IMR-90 (cell line): ENCODE results near the gene NDOR1. TPM values are rescaled to one million over a fixed set of nuclear protein-coding genes. Genes with fewer than 3 reads are reported as not detected.

Experiments
- ATAC-seq: fragments of 200-7000 bp; cut with Tn5 transposase; 2 replicates; pipeline ENCODE4 v1.9.1; 2020; ENCODE audit warnings: low read depth, mild to moderate bottlenecking, moderate library complexity
- BruUV-seq: library from RNA; stranded (reverse); fragments of 400-500 nt; replicated peaks from 2 replicates; lab custom pipeline; 2021; lab: Mats Ljungman, UMichigan
- CTCF ChIA-PET: fragments of 300-600 bp; formaldehyde crosslinking; extraction: SDS; loops from one replicate; lab custom pipeline; 2021; ENCODE audit warnings: antibody characterized with exemption; lab: Yijun Ruan, JAX
- POLR2A ChIA-PET: fragments of 300-600 bp; sonication (Branson Sonifier 250); formaldehyde crosslinking; loops from one replicate; lab custom pipeline; 2022; ENCODE audit warnings: antibody characterized with exemption; ENCODE audit not compliant: unreplicated experiment; lab: Charles Lee
- DNase-seq: peaks from one replicate; pipeline ENCODE4 v3.0.0; 2013
- H2AFZ ChIP-seq: replicated peaks from 2 replicates; pipeline ENCODE3; 2013; ENCODE audit warnings: low read length, mild to moderate bottlenecking; ENCODE audit not compliant: poor library complexity
- H2AK5ac ChIP-seq: 2 replicates; pipeline ENCODE4 v1.6.1; 2013; ENCODE audit warnings: low read depth, low read length, inconsistent platforms
- H2AK9ac ChIP-seq: replicated peaks from 2 replicates; pipeline ENCODE3; 2013; ENCODE audit warnings: mild to moderate bottlenecking, low read depth, low read length, moderate library complexity; ENCODE audit not compliant: poor library complexity
- H2BK120ac ChIP-seq: 2 replicates; pipeline ENCODE4 v1.6.1; 2013; ENCODE audit warnings: low read depth, low read length, inconsistent platforms
- H2BK15ac ChIP-seq: 3 replicates; pipeline ENCODE4 v1.6.1; 2013; ENCODE audit warnings: low read depth, low read length, inconsistent platforms
- H2BK20ac ChIP-seq: 2 replicates; pipeline ENCODE4 v1.6.1; 2013; ENCODE audit warnings: low read depth, mild to moderate bottlenecking, inconsistent platforms, low read length, moderate library complexity
- H2BK5ac ChIP-seq: 2 replicates; pipeline ENCODE4 v1.6.1; 2013; ENCODE audit warnings: mild to moderate bottlenecking, low read depth, low read length, inconsistent platforms; ENCODE audit not compliant: poor library complexity, severe bottlenecking
- H3K14ac ChIP-seq: replicated peaks from 2 replicates; pipeline ENCODE4 v1.6.1; 2013; ENCODE audit warnings: low read depth, low read length, inconsistent platforms
- H3K18ac ChIP-seq: 2 replicates; pipeline ENCODE4 v1.6.1; 2013; ENCODE audit warnings: low read depth, low read length, control low read depth
- H3K23ac ChIP-seq: 2 replicates; pipeline ENCODE4 v1.6.1; 2013; ENCODE audit warnings: low read depth, low read length, inconsistent platforms
- H3K27ac ChIP-seq: 2 replicates; pipeline ENCODE4 v1.5.1; 2013; ENCODE audit warnings: mild to moderate bottlenecking, control low read depth, low read length; ENCODE audit not compliant: insufficient read depth
- H3K27me3 ChIP-seq: 2 replicates; pipeline ENCODE4 v1.6.1; 2013; ENCODE audit warnings: low read length; ENCODE audit not compliant: control insufficient read depth, insufficient read depth
- H3K36me3 ChIP-seq: 2 replicates; pipeline ENCODE4 v1.6.1; 2013; ENCODE audit warnings: low read length, mixed read lengths; ENCODE audit not compliant: control insufficient read depth, insufficient read depth
- H3K4ac ChIP-seq: 2 replicates; pipeline ENCODE4 v1.6.1; 2013; ENCODE audit warnings: low read depth, low read length, inconsistent platforms
- H3K4me1 ChIP-seq: 2 replicates; pipeline ENCODE4 v1.6.1; 2013; ENCODE audit warnings: low read length, mixed read lengths; ENCODE audit not compliant: control insufficient read depth, insufficient read depth
- H3K4me2 ChIP-seq: 2 replicates; pipeline ENCODE4 v1.6.1; 2013; ENCODE audit warnings: low read depth, mild to moderate bottlenecking, control low read depth, low read length, moderate library complexity
- H3K4me3 ChIP-seq: 2 replicates; pipeline ENCODE4 v1.5.1; 2013; ENCODE audit warnings: low read depth, mild to moderate bottlenecking, control low read depth, low read length, moderate library complexity; ENCODE audit not compliant: insufficient read depth
- H3K56ac ChIP-seq: 2 replicates; pipeline ENCODE4 v1.6.1; 2013; ENCODE audit warnings: low read length, inconsistent platforms; ENCODE audit not compliant: insufficient read depth; ENCODE audit errors: extremely low read depth
- H3K79me1 ChIP-seq, 2 experiments: 2 replicates each; pipeline ENCODE4 v1.6.1; 2013; ENCODE audit warnings: low read length in 2 of 2, inconsistent platforms in 1 of 2, low read depth in 1 of 2
- H3K9ac ChIP-seq: 2 replicates; pipeline ENCODE4 v1.6.1; 2013; ENCODE audit warnings: low read depth, low read length, control low read depth
- H3K9me1 ChIP-seq: 2 replicates; pipeline ENCODE4 v1.6.1; 2013; ENCODE audit warnings: low read length, inconsistent platforms; ENCODE audit not compliant: insufficient read depth
- H3K9me3 ChIP-seq: 2 replicates; pipeline ENCODE4 v1.6.1; 2013; ENCODE audit warnings: low read length; ENCODE audit not compliant: control insufficient read depth, insufficient read depth
- H4K20me1 ChIP-seq: 2 replicates; pipeline ENCODE4 v1.6.1; 2013; ENCODE audit warnings: low read length, inconsistent platforms; ENCODE audit not compliant: insufficient read depth
- H4K5ac ChIP-seq: 2 replicates; pipeline ENCODE4 v1.6.1; 2013; ENCODE audit warnings: mild to moderate bottlenecking, low read depth, low read length, control low read depth
- H4K8ac ChIP-seq, 2 experiments: 2 replicates each; pipeline ENCODE4 v1.6.1; 2013; ENCODE audit warnings: low read depth in 2 of 2, low read length in 2 of 2, control low read depth in 1 of 2, inconsistent platforms in 1 of 2
- H4K91ac ChIP-seq: 2 replicates; pipeline ENCODE4 v1.6.1; 2013; ENCODE audit warnings: low read depth, low read length, inconsistent platforms; ENCODE audit not compliant: insufficient read depth
- CHD1 ChIP-seq: IDR thresholded peaks from 2 replicates; pipeline ENCODE4 v1.6.1; 2012; ENCODE audit warnings: low read depth, low read length, improper control_type of control experiment
- MAZ ChIP-seq: IDR thresholded peaks from 2 replicates; pipeline ENCODE4 v1.6.1; 2012; ENCODE audit warnings: low read depth, mild to moderate bottlenecking, low read length, improper control_type of control experiment, moderate library complexity, borderline replicate concordance
- NFE2L2 ChIP-seq: fragments of 150-350 bp; IDR thresholded peaks from 2 replicates; pipeline ENCODE4 v1.6.1; 2016; ENCODE audit warnings: low read depth, mild to moderate bottlenecking, low read length
- RAD21 ChIP-seq: IDR thresholded peaks from 2 replicates; pipeline ENCODE4 v1.6.1; 2012; ENCODE audit warnings: low read length, improper control_type of control experiment
- RCOR1 ChIP-seq: IDR thresholded peaks from 2 replicates; pipeline ENCODE4 v1.6.1; 2012; ENCODE audit warnings: mild to moderate bottlenecking, low read length, improper control_type of control experiment; ENCODE audit not compliant: insufficient replicate concordance
- SMC3 ChIP-seq: fragments of 150-350 bp; IDR thresholded peaks from 2 replicates; pipeline ENCODE4 v1.6.1; 2016; ENCODE audit warnings: low read depth, mild to moderate bottlenecking, antibody characterized with exemption, low read length, moderate library complexity
- WGBS, 2 experiments: methylation state at CpG; one replicate each; pipeline versions ENCODE4 v1.1.5 to v1.1.7; 2013; ENCODE audit warnings: missing lambda C conversion rate in 2 of 2; ENCODE audit not compliant: insufficient read length in 1 of 2; ENCODE audit errors: extremely low coverage in 2 of 2; 5-methylcytosine and 5-hydroxymethylcytosine counted together
- dilution Hi-C: fragments of 300-500 bp; cut with HindIII; formaldehyde crosslinking; loops from one replicate; pipeline ENCODE4 v1.14.3; 2018; ENCODE audit warnings: low sequenced_read_pairs; ENCODE audit not compliant: unreplicated experiment
- in situ Hi-C: fragments of 300-500 bp; cut with MboI; formaldehyde crosslinking; loops from 3 replicates; pipeline ENCODE4 v1.14.3; 2019; ENCODE audit warnings: low sequenced_read_pairs, inconsistent platforms, mixed read lengths
- intact Hi-C: fragments of 100-400 bp; cut with micrococcal nuclease; formaldehyde crosslinking; loops from 2 replicates; pipeline ENCODE4 v1.10.0; 2022
- polyA plus RNA-seq, 3 experiments: library from polyadenylated mRNA; depleted of rRNA; stranded (reverse); fragments of >200 nt; gene quantifications; 2 replicates each; pipeline ENCODE4 v1.2.3, GENCODE V29; 2012; ENCODE audit warnings: low replicate concordance in 1 of 3
- total RNA-seq: library from RNA; depleted of rRNA; stranded (reverse); fragments of >200 nt; gene quantifications from 2 replicates; pipeline ENCODE4 v1.2.3, GENCODE V29; 2012
- TF ChIP-seq, protein P1 (sequence below): conservative IDR thresholded peaks from 2 replicates; pipeline ENCODE4 v1.5.1; 2012; ENCODE audit warnings: mild to moderate bottlenecking, low read depth, low read length, improper control_type of control experiment
- TF ChIP-seq, protein P2 (sequence below): fragments of 150-350 bp; IDR thresholded peaks from 2 replicates; pipeline ENCODE4 v1.6.1; 2016; ENCODE audit warnings: low read depth, mild to moderate bottlenecking, low read length, moderate library complexity, borderline replicate concordance

NDOR1 gene
- total and polyA plus RNA-seq, 2 of the 4 experiments (the other 2 are of a cell fraction), result 0.90 to 10.6 TPM

DNA sequence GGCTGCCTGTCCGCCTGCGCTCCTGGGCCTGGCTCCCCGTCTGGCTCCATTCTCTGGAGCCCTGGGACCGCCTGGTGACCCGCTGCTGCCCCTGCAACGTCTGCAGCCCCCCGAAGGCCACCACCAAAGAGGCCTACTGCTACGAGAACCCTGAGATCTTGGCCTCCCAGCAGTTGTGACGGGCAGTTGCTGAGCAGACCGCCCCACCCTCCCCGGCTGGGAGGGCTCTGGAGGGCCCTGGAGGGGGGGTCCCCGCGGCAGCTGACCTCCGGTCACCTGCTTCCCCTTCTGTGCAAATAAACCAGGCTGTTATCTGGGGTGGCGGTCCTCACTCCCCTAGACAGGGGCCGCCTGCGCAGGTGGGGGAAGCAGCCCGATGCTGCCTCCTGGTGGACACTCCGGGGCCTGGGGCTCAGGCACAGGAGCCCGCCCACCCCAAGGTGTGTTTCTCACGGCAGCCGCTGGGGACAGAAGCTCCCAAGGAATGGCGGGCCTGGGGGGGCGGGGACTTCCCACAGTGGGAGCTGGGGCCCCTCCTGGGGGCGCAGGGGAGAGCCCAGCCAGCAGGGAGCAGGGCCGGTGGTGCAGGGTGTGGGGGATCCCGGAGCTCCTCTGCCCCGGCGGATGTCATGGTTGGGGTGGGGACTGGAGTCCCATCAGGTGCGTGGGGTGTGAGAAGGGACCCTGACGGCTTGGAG is 30.9 kb downstream of the NDOR1 start:
- Histone ChIP-seq H2BK120ac (no peak overlapping the region), H2BK15ac (no peak overlapping the region), H3K4me1 (peaks cover 5% of the 10 kb centered on the region; the same call in 1 of the 2 replicates), H3K27me3 (0 out of 2 replicates have a peak, but pooled peaks cover 1% of the 10 kb centered on the region), H3K4me2 (no peak overlapping the region), H3K36me3 (no peaks in the 10 kb centered on the region), H3K23ac (no peak overlapping the region), H3K9me3 (no peaks in the 10 kb centered on the region), H3K4ac (no peak overlapping the region), H4K8ac (no peak overlapping the region), H3K9ac (no peak overlapping the region), H2AK9ac (peak overlapping the region; percentile 89), H3K56ac (no peak overlapping the region), H3K27ac (no peak overlapping the region), H4K20me1 (peaks cover 6% of the 10 kb centered on the region; the same call in 1 of the 2 replicates), H4K5ac (no peak overlapping the region), H3K79me1 (peaks cover 8 to 27% of the 10 kb centered on the region in 2 experiments; a peak in 3 of 4 replicates), H2AFZ (peak overlapping the region; percentile 63), H2BK5ac (no peak overlapping the region), H3K9me1 (no peaks in the 10 kb centered on the region), H2AK5ac (peak overlapping the region; percentile 73; the same call in 1 of the 2 replicates), H3K18ac (no peak overlapping the region), H3K14ac (no peak overlapping the region), H4K91ac (no peak overlapping the region), H3K4me3 (no peak overlapping the region), H2BK20ac (no peak overlapping the region)
- POLR2A ChIA-PET, result interaction anchor here (0.5 to 0.6 kb wide), 2 partner anchors 20 to 23 kb away, joined by 3 read pairs; no protein-coding TSS in a partner anchor
- DNase-seq (peak; percentile 63), ATAC-seq (peak; percentile 36)
- no TSS peak for BruUV-seq
- TF ChIP-seq MAZ, result peak; percentile 83
- TF ChIP-seq, protein P1, sequence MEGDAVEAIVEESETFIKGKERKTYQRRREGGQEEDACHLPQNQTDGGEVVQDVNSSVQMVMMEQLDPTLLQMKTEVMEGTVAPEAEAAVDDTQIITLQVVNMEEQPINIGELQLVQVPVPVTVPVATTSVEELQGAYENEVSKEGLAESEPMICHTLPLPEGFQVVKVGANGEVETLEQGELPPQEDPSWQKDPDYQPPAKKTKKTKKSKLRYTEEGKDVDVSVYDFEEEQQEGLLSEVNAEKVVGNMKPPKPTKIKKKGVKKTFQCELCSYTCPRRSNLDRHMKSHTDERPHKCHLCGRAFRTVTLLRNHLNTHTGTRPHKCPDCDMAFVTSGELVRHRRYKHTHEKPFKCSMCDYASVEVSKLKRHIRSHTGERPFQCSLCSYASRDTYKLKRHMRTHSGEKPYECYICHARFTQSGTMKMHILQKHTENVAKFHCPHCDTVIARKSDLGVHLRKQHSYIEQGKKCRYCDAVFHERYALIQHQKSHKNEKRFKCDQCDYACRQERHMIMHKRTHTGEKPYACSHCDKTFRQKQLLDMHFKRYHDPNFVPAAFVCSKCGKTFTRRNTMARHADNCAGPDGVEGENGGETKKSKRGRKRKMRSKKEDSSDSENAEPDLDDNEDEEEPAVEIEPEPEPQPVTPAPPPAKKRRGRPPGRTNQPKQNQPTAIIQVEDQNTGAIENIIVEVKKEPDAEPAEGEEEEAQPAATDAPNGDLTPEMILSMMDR, result peak; percentile 100
- TF ChIP-seq RAD21, result peak; percentile 81
- TF ChIP-seq SMC3, result peak; percentile 79
- no peak for TF ChIP-seq RCOR1
- no peak for TF ChIP-seq NFE2L2
- TF ChIP-seq, protein P2, sequence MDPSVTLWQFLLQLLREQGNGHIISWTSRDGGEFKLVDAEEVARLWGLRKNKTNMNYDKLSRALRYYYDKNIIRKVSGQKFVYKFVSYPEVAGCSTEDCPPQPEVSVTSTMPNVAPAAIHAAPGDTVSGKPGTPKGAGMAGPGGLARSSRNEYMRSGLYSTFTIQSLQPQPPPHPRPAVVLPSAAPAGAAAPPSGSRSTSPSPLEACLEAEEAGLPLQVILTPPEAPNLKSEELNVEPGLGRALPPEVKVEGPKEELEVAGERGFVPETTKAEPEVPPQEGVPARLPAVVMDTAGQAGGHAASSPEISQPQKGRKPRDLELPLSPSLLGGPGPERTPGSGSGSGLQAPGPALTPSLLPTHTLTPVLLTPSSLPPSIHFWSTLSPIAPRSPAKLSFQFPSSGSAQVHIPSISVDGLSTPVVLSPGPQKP, result no peak
- no peak for TF ChIP-seq CHD1
- CTCF ChIA-PET, result interaction anchor here (0.6 to 1.0 kb wide), 7 partner anchors 9 to 153 kb away, joined by 3 to 6 read pairs (median 3); partner anchors contain the start of genes DPP7 and RNF224
- intact Hi-C loops, result no loop called here
- in situ Hi-C loops, result no loop called here
- dilution Hi-C loops, result no loop called here
- WGBS, 2 experiments, result 39% methylated on average over 12 of the region's 31 CpGs; no CpG with 5 or more reads in 1 of the 2 experiments
